HG03460 (cell line): ENCODE results near the gene CACNB2.
"Not testable (repeated sequence)": the region's sequence is repeated elsewhere in the genome, so short reads cannot be mapped to it uniquely, and the experiment has no call there.

Source experiments
- ATAC-seq: cut with Tn5 transposase; IDR thresholded peaks from one replicate; pipeline ENCODE4 v1.9.1; 2021; ENCODE audit not compliant: unreplicated experiment

CACNB2 gene

GRCh38 chr10:18554479-18554878 is 414.3 kb downstream of the CACNB2 start:
- ATAC-seq: no peak

- no peak for ATAC-seq
These were observed 416.4 kb downstream of the CACNB2 start for GRCh38 chr10:18556522-18557147.

GRCh38 chr10:18557960-18558359 is 417.7 kb downstream of the CACNB2 start:
- ATAC-seq: no peak

- no peak for ATAC-seq
These were observed 421.8 kb downstream of the CACNB2 start for GRCh38 chr10:18561861-18562551.

- ATAC-seq: no peak
These were observed 422.9 kb downstream of the CACNB2 start for GRCh38 chr10:18563003-18563726.

- ATAC-seq: no peak
These were observed 424.8 kb downstream of the CACNB2 start for GRCh38 chr10:18565006-18565405.

- ATAC-seq: no peak
These were observed 426.0 kb downstream of the CACNB2 start for GRCh38 chr10:18566177-18566576.

- ATAC-seq: no peak
These were observed 427.2 kb downstream of the CACNB2 start for GRCh38 chr10:18567343-18567856.

GRCh38 chr10:18570386-18570785 is 430.2 kb downstream of the CACNB2 start:
- ATAC-seq: not testable (repeated sequence)

GRCh38 chr10:18571076-18571475 is 430.9 kb downstream of the CACNB2 start:
- ATAC-seq: no peak

GRCh38 chr10:18571780-18572179 is 431.6 kb downstream of the CACNB2 start:
- no peak for ATAC-seq

- no peak for ATAC-seq
These were observed 432.8 kb downstream of the CACNB2 start for GRCh38 chr10:18572959-18573561.

GRCh38 chr10:18576586-18576985 is 436.4 kb downstream of the CACNB2 start:
- ATAC-seq: no peak

- ATAC-seq: no peak
These were observed 437.8 kb downstream of the CACNB2 start for GRCh38 chr10:18577823-18578685.

GRCh38 chr10:18582803-18583202 is 442.6 kb downstream of the CACNB2 start:
- ATAC-seq: no peak

- no peak for ATAC-seq
These were observed 443.5 kb downstream of the CACNB2 start for GRCh38 chr10:18583575-18584270.

- ATAC-seq: not testable (repeated sequence)
These were observed 446.4 kb downstream of the CACNB2 start for GRCh38 chr10:18586637-18587036.

GRCh38 chr10:18591141-18591540 is 450.9 kb downstream of the CACNB2 start:
- ATAC-seq: not testable (repeated sequence)
